Liver (tissue), 9 donors: ENCODE data around the gene CLN5. TPM values are rescaled to one million over a fixed set of nuclear protein-coding genes. Genes with fewer than 3 reads are reported as not detected.
A peak's percentile ranks its signal among the peaks of the same experiment; 100 is the strongest.

Source experiments
- DNase-seq: peaks from one replicate; pipeline ENCODE4 v3.0.0-alpha.2; 2017; ENCODE audit warnings: low spot score
- H3K27ac ChIP-seq, 2 donors: one replicate each; pipeline ENCODE4 v1.7.0; 2013; ENCODE audit warnings: inconsistent platforms in 2 of 2, low read length in 2 of 2, control low read depth in 1 of 2, low read depth in 1 of 2, mild to moderate bottlenecking in 1 of 2
- H3K27me3 ChIP-seq, 4 donors: one replicate each; pipeline versions ENCODE4 v1.6.1 to v1.7.0; 2013; ENCODE audit warnings: low read length in 3 of 4, inconsistent platforms in 1 of 4, mild to moderate bottlenecking in 1 of 4, moderate library complexity in 1 of 4; ENCODE audit not compliant: control insufficient read depth in 4 of 4, insufficient read depth in 4 of 4
- H3K36me3 ChIP-seq, 4 donors: one replicate each; pipeline versions ENCODE4 v1.6.1 to v1.7.0; 2013; ENCODE audit warnings: low read length in 3 of 4, mild to moderate bottlenecking in 3 of 4, low read depth in 1 of 4, moderate library complexity in 1 of 4; ENCODE audit not compliant: control insufficient read depth in 4 of 4, insufficient read depth in 3 of 4
- H3K4me1 ChIP-seq, 4 donors: one replicate each; pipeline versions ENCODE4 v1.6.1 to v1.7.0; 2013; ENCODE audit warnings: low read length in 3 of 4, mild to moderate bottlenecking in 3 of 4, moderate library complexity in 1 of 4; ENCODE audit not compliant: control insufficient read depth in 4 of 4, insufficient read depth in 4 of 4
- H3K4me3 ChIP-seq, 3 donors: one replicate each; pipeline versions ENCODE4 v1.6.1 to v1.7.0; 2013; ENCODE audit warnings: low read length in 3 of 3, control low read depth in 1 of 3, low read depth in 1 of 3, mild to moderate bottlenecking in 1 of 3
- H3K9ac ChIP-seq, 2 donors: one replicate each; pipeline ENCODE4 v1.7.0; 2013; ENCODE audit warnings: low read length in 2 of 2, mild to moderate bottlenecking in 2 of 2, moderate library complexity in 2 of 2, control low read depth in 1 of 2, low read depth in 1 of 2
- H3K9me3 ChIP-seq, 4 donors: one replicate each; pipeline versions ENCODE4 v1.6.1 to v1.7.0; 2013; ENCODE audit warnings: low read length in 3 of 4; ENCODE audit not compliant: control insufficient read depth in 4 of 4
- EGR1 ChIP-seq, 2 donors: IDR thresholded peaks; 2 replicates each; pipeline ENCODE4 v1.6.1; 2016 to 2018; ENCODE audit warnings: antibody characterized with exemption in 2 of 2, low read depth in 2 of 2
- FOXA1 ChIP-seq: IDR thresholded peaks from 2 replicates; pipeline ENCODE4 v1.6.1; 2016; ENCODE audit warnings: antibody characterized with exemption
- FOXA2 ChIP-seq: IDR thresholded peaks from 2 replicates; pipeline ENCODE4 v1.6.1; 2016; ENCODE audit warnings: antibody characterized with exemption
- GABPA ChIP-seq, 2 donors: IDR thresholded peaks in 1 of 2; conservative IDR thresholded peaks in 1 of 2; 2 replicates each; pipeline ENCODE4 v1.6.1; 2016; ENCODE audit warnings: antibody characterized with exemption in 2 of 2, mild to moderate bottlenecking in 1 of 2, moderate library complexity in 1 of 2
- HNF4A ChIP-seq, 2 donors: conservative IDR thresholded peaks; 2 replicates each; pipeline ENCODE4 v1.6.1; 2016; ENCODE audit warnings: antibody characterized with exemption in 2 of 2, mild to moderate bottlenecking in 2 of 2
- HNF4G ChIP-seq: IDR thresholded peaks from 2 replicates; pipeline ENCODE4 v1.6.1; 2016; ENCODE audit warnings: antibody characterized with exemption
- JUND ChIP-seq, 2 donors: IDR thresholded peaks; 2 replicates each; pipeline ENCODE4 v1.6.1; 2016; ENCODE audit warnings: antibody characterized with exemption in 2 of 2
- RAD21 ChIP-seq, 2 donors: IDR thresholded peaks; 2 replicates each; pipeline ENCODE4 v1.6.1; 2016; ENCODE audit warnings: antibody characterized with exemption in 2 of 2, mild to moderate bottlenecking in 2 of 2
- RXRA ChIP-seq, 2 donors: IDR thresholded peaks; 2 replicates each; pipeline ENCODE4 v1.6.1; 2017 to 2018; ENCODE audit warnings: antibody characterized with exemption in 2 of 2, mild to moderate bottlenecking in 1 of 2
- SP1 ChIP-seq: IDR thresholded peaks from 2 replicates; pipeline ENCODE4 v1.6.1; 2018; ENCODE audit warnings: antibody characterized with exemption, mild to moderate bottlenecking
- TAF1 ChIP-seq: conservative IDR thresholded peaks from 2 replicates; pipeline ENCODE4 v1.6.1; 2016; ENCODE audit warnings: antibody characterized with exemption, mild to moderate bottlenecking
- YY1 ChIP-seq: IDR thresholded peaks from 2 replicates; pipeline ENCODE4 v1.6.1; 2016; ENCODE audit warnings: antibody characterized with exemption, mild to moderate bottlenecking
- WGBS: extraction: QIAGEN DNeasy Blood & Tissue Kit; methylation state at CpG from one replicate; pipeline ENCODE4 v1.1.7; 2013; 5-methylcytosine and 5-hydroxymethylcytosine counted together
- polyA plus RNA-seq, 2 donors: library from polyadenylated mRNA; stranded (reverse) in 1 of 2; unstranded in 1 of 2; fragments of 200-250 nt in 1 of 2; fragments of >200 nt in 1 of 2; fragmentation: Nextera tagmentation in 1 of 2; extraction: Ambion mirVana in 1 of 2; gene quantifications; one replicate each; pipeline versions ENCODE4 v1.2.1 to v1.2.3, GENCODE V29; 2013 to 2015
- total RNA-seq, 2 donors: library from RNA; depleted of rRNA; stranded (reverse); fragments of >200 nt; gene quantifications; one replicate each; pipeline ENCODE4 v1.2.3, GENCODE V29; 2014
- TF ChIP-seq, protein P1 (sequence below): fragments of 150-350 bp; IDR thresholded peaks from 2 replicates; pipeline ENCODE4 v1.5.1; 2017; ENCODE audit warnings: improper control_type of control experiment, low read depth, low read length; ENCODE audit not compliant: missing input control
- TF ChIP-seq, protein P2 (sequence below): IDR thresholded peaks from 2 replicates; pipeline ENCODE4 v1.6.1; 2016; ENCODE audit warnings: antibody characterized with exemption, mild to moderate bottlenecking
- TF ChIP-seq, protein P3 (sequence below): IDR thresholded peaks from 2 replicates; pipeline ENCODE4 v1.6.1; 2016; ENCODE audit warnings: antibody characterized with exemption
- TF ChIP-seq, protein P4 (sequence below): IDR thresholded peaks from 2 replicates; pipeline ENCODE4 v1.6.1; 2016; ENCODE audit warnings: antibody characterized with exemption
- TF ChIP-seq, protein P5 (sequence below): IDR thresholded peaks from 2 replicates; pipeline ENCODE4 v1.6.1; 2016; ENCODE audit warnings: antibody characterized with exemption
- donor health status: healthy.
- donor health status: healthy.
- donor health status: healthy.
- donor health status: healthy.
- donor health status: healthy.

The CLN5 gene
- total and polyA plus RNA-seq, 4 donors = 11.6 to 18.2 (median 14.8) TPM

DNA sequence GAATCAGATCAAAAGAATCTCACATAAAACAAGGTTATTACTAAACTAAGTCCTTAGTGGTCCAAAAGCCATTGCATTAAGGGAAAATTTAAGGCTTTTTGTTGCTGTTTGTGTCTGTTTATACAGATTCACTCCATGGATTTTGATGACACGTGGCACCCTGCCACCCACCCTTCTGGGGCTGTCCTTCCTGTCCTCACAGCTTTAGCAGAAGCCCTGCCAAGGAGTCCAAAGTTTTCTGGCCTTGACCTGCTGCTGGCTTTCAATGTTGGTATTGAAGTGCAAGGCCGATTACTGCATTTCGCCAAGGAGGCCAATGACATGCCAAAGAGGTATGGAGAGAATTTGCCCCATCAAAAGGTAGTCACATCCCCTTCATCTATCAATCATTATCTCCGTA is 36.7 kb upstream of the CLN5 start:
- no peak overlapping the region for H3K27ac ChIP-seq
- TF ChIP-seq HNF4A (conservative IDR thresholded peaks at IDR 0.05) (peak in 1 of 2 donors; percentile 43), GABPA (IDR thresholded peaks at IDR 0.05 in 1 of 2, conservative IDR thresholded peaks at IDR 0.05 in 1 of 2) (no peak), HNF4G (no peak), RXRA (IDR thresholded peaks at IDR 0.05) (peak in 1 of 2 donors; percentile 8), SP1 (no peak), JUND (IDR thresholded peaks at IDR 0.05) (no peak), FOXA2 (no peak), RAD21 (IDR thresholded peaks at IDR 0.05) (no peak), FOXA1 (no peak), EGR1 (IDR thresholded peaks at IDR 0.05; ENCODE audit: low read depth in 2 of 2) (no peak), TAF1 (no peak), YY1 (no peak)
- TF ChIP-seq, protein P1, sequence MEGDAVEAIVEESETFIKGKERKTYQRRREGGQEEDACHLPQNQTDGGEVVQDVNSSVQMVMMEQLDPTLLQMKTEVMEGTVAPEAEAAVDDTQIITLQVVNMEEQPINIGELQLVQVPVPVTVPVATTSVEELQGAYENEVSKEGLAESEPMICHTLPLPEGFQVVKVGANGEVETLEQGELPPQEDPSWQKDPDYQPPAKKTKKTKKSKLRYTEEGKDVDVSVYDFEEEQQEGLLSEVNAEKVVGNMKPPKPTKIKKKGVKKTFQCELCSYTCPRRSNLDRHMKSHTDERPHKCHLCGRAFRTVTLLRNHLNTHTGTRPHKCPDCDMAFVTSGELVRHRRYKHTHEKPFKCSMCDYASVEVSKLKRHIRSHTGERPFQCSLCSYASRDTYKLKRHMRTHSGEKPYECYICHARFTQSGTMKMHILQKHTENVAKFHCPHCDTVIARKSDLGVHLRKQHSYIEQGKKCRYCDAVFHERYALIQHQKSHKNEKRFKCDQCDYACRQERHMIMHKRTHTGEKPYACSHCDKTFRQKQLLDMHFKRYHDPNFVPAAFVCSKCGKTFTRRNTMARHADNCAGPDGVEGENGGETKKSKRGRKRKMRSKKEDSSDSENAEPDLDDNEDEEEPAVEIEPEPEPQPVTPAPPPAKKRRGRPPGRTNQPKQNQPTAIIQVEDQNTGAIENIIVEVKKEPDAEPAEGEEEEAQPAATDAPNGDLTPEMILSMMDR = no peak
- TF ChIP-seq, protein P2, sequence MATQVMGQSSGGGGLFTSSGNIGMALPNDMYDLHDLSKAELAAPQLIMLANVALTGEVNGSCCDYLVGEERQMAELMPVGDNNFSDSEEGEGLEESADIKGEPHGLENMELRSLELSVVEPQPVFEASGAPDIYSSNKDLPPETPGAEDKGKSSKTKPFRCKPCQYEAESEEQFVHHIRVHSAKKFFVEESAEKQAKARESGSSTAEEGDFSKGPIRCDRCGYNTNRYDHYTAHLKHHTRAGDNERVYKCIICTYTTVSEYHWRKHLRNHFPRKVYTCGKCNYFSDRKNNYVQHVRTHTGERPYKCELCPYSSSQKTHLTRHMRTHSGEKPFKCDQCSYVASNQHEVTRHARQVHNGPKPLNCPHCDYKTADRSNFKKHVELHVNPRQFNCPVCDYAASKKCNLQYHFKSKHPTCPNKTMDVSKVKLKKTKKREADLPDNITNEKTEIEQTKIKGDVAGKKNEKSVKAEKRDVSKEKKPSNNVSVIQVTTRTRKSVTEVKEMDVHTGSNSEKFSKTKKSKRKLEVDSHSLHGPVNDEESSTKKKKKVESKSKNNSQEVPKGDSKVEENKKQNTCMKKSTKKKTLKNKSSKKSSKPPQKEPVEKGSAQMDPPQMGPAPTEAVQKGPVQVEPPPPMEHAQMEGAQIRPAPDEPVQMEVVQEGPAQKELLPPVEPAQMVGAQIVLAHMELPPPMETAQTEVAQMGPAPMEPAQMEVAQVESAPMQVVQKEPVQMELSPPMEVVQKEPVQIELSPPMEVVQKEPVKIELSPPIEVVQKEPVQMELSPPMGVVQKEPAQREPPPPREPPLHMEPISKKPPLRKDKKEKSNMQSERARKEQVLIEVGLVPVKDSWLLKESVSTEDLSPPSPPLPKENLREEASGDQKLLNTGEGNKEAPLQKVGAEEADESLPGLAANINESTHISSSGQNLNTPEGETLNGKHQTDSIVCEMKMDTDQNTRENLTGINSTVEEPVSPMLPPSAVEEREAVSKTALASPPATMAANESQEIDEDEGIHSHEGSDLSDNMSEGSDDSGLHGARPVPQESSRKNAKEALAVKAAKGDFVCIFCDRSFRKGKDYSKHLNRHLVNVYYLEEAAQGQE = no peak
- TF ChIP-seq, protein P3, sequence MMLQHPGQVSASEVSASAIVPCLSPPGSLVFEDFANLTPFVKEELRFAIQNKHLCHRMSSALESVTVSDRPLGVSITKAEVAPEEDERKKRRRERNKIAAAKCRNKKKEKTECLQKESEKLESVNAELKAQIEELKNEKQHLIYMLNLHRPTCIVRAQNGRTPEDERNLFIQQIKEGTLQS = no peak
- TF ChIP-seq, protein P4, sequence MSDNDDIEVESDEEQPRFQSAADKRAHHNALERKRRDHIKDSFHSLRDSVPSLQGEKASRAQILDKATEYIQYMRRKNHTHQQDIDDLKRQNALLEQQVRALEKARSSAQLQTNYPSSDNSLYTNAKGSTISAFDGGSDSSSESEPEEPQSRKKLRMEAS = no peak
- TF ChIP-seq, protein P5, sequence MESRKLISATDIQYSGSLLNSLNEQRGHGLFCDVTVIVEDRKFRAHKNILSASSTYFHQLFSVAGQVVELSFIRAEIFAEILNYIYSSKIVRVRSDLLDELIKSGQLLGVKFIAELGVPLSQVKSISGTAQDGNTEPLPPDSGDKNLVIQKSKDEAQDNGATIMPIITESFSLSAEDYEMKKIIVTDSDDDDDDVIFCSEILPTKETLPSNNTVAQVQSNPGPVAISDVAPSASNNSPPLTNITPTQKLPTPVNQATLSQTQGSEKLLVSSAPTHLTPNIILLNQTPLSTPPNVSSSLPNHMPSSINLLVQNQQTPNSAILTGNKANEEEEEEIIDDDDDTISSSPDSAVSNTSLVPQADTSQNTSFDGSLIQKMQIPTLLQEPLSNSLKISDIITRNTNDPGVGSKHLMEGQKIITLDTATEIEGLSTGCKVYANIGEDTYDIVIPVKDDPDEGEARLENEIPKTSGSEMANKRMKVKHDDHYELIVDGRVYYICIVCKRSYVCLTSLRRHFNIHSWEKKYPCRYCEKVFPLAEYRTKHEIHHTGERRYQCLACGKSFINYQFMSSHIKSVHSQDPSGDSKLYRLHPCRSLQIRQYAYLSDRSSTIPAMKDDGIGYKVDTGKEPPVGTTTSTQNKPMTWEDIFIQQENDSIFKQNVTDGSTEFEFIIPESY = no peak
- no peaks in the 10 kb centered on the region for H3K27me3 ChIP-seq
- no peaks in the 10 kb centered on the region for H3K36me3 ChIP-seq
- H3K9ac ChIP-seq = no peak overlapping the region
- H3K9me3 ChIP-seq = peaks cover 3 to 9% (median 6%) of the 10 kb centered on the region in 4 donors
- no peak for DNase-seq
- H3K4me1 ChIP-seq = no peaks in the 10 kb centered on the region
- WGBS = 33% methylated on average over 4 of the region's 4 CpGs
- H3K4me3 ChIP-seq = no peak overlapping the region
